AG04450 (cell line): ENCODE data around the gene SCD5. TPM values are rescaled to one million over a fixed set of nuclear protein-coding genes. Genes with fewer than 3 reads are reported as not detected.

Experiments
- CTCF ChIA-PET: fragments of 300-600, 350-600 bp; formaldehyde crosslinking; extraction: SDS; loops from one replicate; lab custom pipeline; 2022; ENCODE audit warnings: antibody characterized with exemption, inconsistent platforms; lab: Charles Lee
- POLR2A ChIA-PET: fragments of 350-600 bp; formaldehyde crosslinking; extraction: SDS; loops from one replicate; lab custom pipeline; 2021; ENCODE audit warnings: antibody characterized with exemption, inconsistent platforms; lab: Yijun Ruan, JAX
- DNase-seq: peaks from one replicate; pipeline ENCODE4 v3.0.0-alpha.2; 2011; ENCODE audit warnings: low read depth, low spot score
- H3K27ac ChIP-seq: one replicate; pipeline ENCODE4 v1.5.1; 2012; ENCODE audit warnings: low read depth, low read length, control low read depth
- H3K27me3 ChIP-seq: one replicate; pipeline ENCODE4 v1.6.0; 2012; ENCODE audit warnings: low read length; ENCODE audit not compliant: control insufficient read depth, insufficient read depth
- H3K4me3 ChIP-seq: 2 replicates; pipeline ENCODE4 v1.5.1; 2011; ENCODE audit warnings: mild to moderate bottlenecking, low read depth, low read length, control low read depth
- H3K9me3 ChIP-seq: 2 replicates; pipeline ENCODE4 v1.5.1; 2012; ENCODE audit warnings: low read length; ENCODE audit not compliant: control insufficient read depth, insufficient read depth
- polyA plus RNA-seq: library from polyadenylated mRNA; depleted of rRNA; stranded (reverse); fragments of >200 nt; gene quantifications from 2 replicates; pipeline ENCODE4 v1.2.3, GENCODE V29; 2011
- TF ChIP-seq, protein P1 (sequence below): IDR thresholded peaks from 2 replicates; pipeline ENCODE4 v1.5.1; 2011; ENCODE audit warnings: low read depth, low read length, control low read depth, inconsistent platforms

The SCD5 gene
- polyA plus RNA-seq, 1 experiment, result 13.1 TPM

DNA sequence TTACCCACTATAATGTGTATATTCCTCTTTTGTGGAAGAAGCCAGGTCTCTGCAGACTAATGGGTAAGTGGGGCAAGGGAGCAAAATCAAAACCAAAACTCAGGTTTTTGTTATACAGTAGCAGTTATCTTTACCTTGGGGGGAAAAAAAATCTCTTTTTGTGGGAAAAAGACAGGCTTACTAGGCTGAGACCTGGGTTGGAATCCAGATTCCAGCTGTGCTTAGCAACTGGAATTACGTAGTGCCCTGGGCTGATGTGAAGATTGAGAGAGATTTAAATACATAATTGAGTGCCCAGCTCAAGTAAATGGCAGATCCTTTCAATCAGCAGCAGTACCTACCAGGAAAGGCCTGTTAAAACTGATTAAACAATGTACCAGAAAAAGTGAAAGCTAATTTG is 15.4 kb upstream of the SCD5 start:
- ChIA-PET POLR2A (no interaction called here), CTCF (no interaction called here)
- H3K27me3 ChIP-seq, result no peaks in the 10 kb centered on the region
- no peak overlapping the region for H3K27ac ChIP-seq
- H3K9me3 ChIP-seq, result no peaks in the 10 kb centered on the region
- no peak overlapping the region for H3K4me3 ChIP-seq
- TF ChIP-seq, protein P1, sequence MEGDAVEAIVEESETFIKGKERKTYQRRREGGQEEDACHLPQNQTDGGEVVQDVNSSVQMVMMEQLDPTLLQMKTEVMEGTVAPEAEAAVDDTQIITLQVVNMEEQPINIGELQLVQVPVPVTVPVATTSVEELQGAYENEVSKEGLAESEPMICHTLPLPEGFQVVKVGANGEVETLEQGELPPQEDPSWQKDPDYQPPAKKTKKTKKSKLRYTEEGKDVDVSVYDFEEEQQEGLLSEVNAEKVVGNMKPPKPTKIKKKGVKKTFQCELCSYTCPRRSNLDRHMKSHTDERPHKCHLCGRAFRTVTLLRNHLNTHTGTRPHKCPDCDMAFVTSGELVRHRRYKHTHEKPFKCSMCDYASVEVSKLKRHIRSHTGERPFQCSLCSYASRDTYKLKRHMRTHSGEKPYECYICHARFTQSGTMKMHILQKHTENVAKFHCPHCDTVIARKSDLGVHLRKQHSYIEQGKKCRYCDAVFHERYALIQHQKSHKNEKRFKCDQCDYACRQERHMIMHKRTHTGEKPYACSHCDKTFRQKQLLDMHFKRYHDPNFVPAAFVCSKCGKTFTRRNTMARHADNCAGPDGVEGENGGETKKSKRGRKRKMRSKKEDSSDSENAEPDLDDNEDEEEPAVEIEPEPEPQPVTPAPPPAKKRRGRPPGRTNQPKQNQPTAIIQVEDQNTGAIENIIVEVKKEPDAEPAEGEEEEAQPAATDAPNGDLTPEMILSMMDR, result no peak
- DNase-seq, result no peak

GRCh38 chr4:82811838-82812341 is 13.3 kb upstream of the SCD5 start:
- DNase-seq, result no peak
- no peaks in the 10 kb centered on the region for H3K27me3 ChIP-seq
- H3K27ac ChIP-seq, result peak overlapping the region; percentile 11
- H3K9me3 ChIP-seq, result no peaks in the 10 kb centered on the region
- H3K4me3 ChIP-seq, result no peak overlapping the region
- POLR2A ChIA-PET, result interaction anchor here (0.6 to 1.5 kb wide), 2 partner anchors 13 to 30 kb away, joined by 3 to 6 read pairs; partner anchors contain the start of gene SCD5
- TF ChIP-seq, protein P1, result no peak
- CTCF ChIA-PET, result interaction anchor here (1.2 to 1.6 kb wide), 2 partner anchors 73 to 349 kb away, joined by 3 read pairs; no protein-coding TSS in a partner anchor

GRCh38 chr4:82811392-82811791 is 12.8 kb upstream of the SCD5 start:
- Histone ChIP-seq H3K9me3 (no peaks in the 10 kb centered on the region), H3K27ac (no peak overlapping the region), H3K27me3 (no peaks in the 10 kb centered on the region), H3K4me3 (no peak overlapping the region)
- no peak for DNase-seq
- CTCF ChIA-PET, result no interaction called here
- TF ChIP-seq, protein P1, result no peak
- POLR2A ChIA-PET, result interaction anchor here (1.5 kb wide), 1 partner anchor 13 kb away, joined by 6 read pairs; the partner anchor contains the start of gene SCD5

GRCh38 chr4:82810176-82810575 is 11.6 kb upstream of the SCD5 start:
- no peak for DNase-seq
- TF ChIP-seq, protein P1, result no peak
- Histone ChIP-seq H3K27ac (no peak overlapping the region), H3K9me3 (no peaks in the 10 kb centered on the region), H3K4me3 (no peak overlapping the region), H3K27me3 (no peaks in the 10 kb centered on the region)
- ChIA-PET POLR2A (no interaction called here), CTCF (no interaction called here)

DNA sequence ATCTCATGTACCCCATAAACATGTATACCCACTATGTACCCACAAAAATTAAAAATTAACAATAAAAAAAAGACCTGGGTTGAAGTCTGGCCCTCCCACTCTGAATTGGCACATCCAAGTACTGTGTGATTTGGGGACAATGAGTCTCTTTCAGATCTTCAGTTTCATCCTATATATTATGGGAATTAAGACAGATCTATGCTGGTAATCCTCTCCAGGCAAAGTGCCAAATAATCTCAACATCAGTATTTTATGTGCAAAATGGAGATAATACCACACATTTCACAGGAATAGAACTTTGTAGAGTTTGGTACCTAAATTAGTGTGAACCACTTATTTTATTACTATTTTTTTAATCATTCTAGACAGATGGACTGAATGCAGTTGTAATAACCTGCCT is 11.0 kb upstream of the SCD5 start:
- Histone ChIP-seq H3K9me3 (no peaks in the 10 kb centered on the region), H3K27ac (no peak overlapping the region), H3K4me3 (no peak overlapping the region), H3K27me3 (no peaks in the 10 kb centered on the region)
- CTCF ChIA-PET, result no interaction called here
- TF ChIP-seq, protein P1, result no peak
- POLR2A ChIA-PET, result no interaction called here
- DNase-seq, result no peak
